GM12865 (cell line): ENCODE data around the gene HAPLN3.

Experiments
- DNase-seq: peaks from one replicate; pipeline ENCODE4 v3.0.0; 2010; ENCODE audit warnings: low read depth
- H3K4me3 ChIP-seq: 2 replicates; pipeline ENCODE4 v1.5.1; 2011; ENCODE audit warnings: mild to moderate bottlenecking, low read depth, low read length, control low read depth
- TF ChIP-seq, protein P1 (sequence below): IDR thresholded peaks from 2 replicates; pipeline ENCODE4 v1.5.1; 2011; ENCODE audit warnings: low read length, control low read depth, low read depth, inconsistent platforms; ENCODE audit not compliant: insufficient read depth; ENCODE audit errors: missing control alignments

Gene HAPLN3

DNA sequence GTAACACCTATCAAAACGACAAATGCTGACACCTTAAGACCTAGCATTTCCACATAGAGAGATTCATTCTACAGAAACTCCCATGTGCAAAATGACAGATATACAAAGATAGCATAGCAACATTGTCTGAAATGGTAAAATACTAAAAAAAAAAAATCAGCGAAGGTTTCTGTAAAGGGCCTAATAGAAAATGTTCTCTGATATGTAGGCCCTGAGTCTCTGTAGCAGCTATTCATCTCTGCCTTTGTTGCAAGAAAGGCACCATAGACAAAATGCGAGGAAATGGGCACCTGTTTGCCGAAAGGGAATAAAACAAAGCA, 18.5 kb upstream of the HAPLN3 start:
- no peak for DNase-seq
- TF ChIP-seq, protein P1, sequence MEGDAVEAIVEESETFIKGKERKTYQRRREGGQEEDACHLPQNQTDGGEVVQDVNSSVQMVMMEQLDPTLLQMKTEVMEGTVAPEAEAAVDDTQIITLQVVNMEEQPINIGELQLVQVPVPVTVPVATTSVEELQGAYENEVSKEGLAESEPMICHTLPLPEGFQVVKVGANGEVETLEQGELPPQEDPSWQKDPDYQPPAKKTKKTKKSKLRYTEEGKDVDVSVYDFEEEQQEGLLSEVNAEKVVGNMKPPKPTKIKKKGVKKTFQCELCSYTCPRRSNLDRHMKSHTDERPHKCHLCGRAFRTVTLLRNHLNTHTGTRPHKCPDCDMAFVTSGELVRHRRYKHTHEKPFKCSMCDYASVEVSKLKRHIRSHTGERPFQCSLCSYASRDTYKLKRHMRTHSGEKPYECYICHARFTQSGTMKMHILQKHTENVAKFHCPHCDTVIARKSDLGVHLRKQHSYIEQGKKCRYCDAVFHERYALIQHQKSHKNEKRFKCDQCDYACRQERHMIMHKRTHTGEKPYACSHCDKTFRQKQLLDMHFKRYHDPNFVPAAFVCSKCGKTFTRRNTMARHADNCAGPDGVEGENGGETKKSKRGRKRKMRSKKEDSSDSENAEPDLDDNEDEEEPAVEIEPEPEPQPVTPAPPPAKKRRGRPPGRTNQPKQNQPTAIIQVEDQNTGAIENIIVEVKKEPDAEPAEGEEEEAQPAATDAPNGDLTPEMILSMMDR, result no peak
- H3K4me3 ChIP-seq, result no peak overlapping the region

DNA sequence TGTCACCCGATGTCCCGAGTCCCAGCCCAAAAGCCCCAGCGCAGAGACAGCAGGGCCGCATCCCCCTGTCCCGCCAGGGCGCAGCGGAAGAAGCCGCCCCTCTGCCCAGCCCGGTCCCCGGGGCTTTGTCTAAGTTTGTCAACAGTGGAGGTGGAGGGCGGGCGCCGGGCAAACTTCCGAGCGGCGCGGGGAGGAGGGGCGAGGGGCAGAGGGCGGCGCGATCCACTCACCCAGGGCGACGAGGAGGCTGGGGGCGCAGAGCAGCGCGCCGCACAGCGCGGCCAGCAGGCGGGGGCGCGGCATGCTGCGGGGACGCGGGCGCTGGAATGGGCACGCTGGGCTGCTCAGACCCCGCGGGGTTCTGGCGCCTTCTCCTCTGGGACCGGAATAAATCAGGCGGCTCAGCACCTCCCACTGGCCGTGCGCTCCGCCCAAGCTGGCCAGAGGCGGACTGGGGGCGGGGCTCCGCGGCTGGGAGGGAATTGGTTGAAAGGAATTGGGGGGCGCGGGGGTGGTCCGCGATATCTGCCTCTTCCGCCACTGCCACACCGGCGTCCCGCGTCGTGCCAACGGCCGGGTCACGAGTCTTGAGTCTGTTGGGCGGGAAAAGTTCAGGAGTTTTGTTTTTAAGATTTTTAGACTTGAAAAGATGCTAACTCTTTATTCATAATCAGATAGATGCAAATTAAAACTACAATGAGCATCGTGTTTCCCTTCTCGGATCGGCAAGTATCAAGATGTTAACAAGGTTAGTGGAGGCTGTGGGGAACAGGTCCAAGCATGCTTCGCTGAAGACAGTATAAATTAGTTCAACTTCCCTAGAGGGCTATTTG, 17.9 kb upstream of the HAPLN3 start, which contains the start of gene MFGE8:
MFGE8 (minus strand) TSS at position 363 of the 833 bp plus-strand sequence; CDS start at position 303, 60 bp downstream.
- DNase-seq, result peak; percentile 57

DNA sequence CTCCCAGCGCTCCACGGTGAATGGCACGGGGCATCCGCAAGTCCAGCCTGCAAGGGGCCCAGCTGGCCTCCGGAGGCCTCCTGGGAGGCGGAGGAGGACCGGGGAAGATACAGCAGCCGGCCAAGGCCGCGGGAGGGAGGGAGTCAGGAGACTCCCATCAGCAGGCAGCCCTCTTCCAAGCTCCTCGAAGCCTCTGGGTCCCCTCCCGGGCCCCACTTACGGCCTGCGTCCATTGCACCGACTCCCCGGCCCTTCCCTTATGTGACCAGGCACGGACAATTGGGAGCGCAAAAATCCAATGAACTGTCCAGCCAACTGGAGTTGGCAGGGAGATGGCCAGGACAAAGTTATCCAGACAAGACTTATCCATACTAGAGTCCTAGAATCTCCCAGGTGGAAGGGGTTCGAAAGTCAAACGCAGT, 17.2 kb upstream of the HAPLN3 start:
- peak overlapping the region; percentile 51 for H3K4me3 ChIP-seq
- DNase-seq, result no peak
- TF ChIP-seq, protein P1, result no peak

More for the DNA sequence above, 17.9 kb upstream of the HAPLN3 start, which contains the start of gene MFGE8:
- H3K4me3 ChIP-seq, result peak within 1 kb of the TSS; percentile 51
- TF ChIP-seq, protein P1, result no peak

DNA sequence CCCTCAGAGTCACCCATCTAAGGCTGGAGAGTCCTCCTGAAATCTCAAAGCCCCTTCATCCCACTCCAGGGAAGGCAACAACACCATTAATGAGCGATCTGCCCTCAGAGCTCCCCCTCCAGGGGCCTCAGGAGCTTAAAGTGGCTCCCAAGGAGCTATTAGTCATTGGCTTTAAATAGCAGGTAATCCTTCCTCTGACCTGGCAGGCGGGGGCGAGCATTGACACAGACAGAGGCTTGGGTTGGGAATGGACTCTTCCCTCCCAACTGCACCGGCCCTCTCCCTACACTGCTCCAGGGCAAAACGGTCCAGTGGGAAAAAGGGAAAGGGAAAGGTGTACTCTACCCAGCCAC, 16.4 kb upstream of the HAPLN3 start:
- TF ChIP-seq, protein P1, result no peak
- no peak overlapping the region for H3K4me3 ChIP-seq
- DNase-seq, result no peak

DNA sequence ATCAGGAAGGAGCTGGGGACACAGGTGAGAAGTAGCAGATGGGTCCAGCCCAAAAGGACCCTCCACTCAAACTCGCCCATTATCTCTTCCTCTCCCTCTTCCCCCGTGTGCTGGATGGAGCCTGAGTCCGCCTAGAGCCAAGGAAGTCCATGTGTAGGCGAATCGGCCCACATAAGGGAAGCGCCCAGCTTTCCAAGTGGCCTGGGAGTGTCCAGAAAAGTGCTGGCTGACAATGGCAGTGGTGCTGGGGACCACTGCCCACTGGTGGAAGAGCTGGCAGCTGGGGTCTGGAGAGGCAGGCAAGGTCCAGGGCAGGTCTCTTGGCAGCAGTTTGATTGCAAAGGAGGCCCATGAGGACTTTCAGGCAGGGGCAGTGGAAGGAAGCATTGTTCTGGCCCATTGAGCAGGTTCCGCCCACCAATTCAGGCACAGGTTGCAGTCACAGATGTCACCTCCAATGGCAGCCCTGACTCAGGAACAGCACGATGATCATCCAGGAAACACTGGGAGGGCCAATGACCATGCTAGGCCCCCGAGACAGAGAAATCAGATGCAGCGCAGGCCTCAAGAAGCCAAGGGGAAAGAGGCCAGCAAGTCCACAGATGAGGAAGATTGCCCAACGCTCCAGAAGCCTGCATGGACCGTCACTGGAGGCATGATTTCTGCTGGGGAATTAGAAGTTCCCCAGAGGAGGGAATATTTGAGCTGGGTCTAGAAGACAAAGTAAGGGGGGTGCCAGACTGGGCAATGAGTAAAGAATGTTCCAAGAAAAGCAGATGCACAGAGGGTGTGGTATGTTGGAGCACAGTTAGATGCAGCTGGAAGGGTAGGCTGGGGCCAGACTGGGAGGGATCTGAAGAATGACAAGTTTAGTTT, 14.8 kb upstream of the HAPLN3 start:
- H3K4me3 ChIP-seq, result no peak overlapping the region
- TF ChIP-seq, protein P1, result no peak
- no peak for DNase-seq

DNA sequence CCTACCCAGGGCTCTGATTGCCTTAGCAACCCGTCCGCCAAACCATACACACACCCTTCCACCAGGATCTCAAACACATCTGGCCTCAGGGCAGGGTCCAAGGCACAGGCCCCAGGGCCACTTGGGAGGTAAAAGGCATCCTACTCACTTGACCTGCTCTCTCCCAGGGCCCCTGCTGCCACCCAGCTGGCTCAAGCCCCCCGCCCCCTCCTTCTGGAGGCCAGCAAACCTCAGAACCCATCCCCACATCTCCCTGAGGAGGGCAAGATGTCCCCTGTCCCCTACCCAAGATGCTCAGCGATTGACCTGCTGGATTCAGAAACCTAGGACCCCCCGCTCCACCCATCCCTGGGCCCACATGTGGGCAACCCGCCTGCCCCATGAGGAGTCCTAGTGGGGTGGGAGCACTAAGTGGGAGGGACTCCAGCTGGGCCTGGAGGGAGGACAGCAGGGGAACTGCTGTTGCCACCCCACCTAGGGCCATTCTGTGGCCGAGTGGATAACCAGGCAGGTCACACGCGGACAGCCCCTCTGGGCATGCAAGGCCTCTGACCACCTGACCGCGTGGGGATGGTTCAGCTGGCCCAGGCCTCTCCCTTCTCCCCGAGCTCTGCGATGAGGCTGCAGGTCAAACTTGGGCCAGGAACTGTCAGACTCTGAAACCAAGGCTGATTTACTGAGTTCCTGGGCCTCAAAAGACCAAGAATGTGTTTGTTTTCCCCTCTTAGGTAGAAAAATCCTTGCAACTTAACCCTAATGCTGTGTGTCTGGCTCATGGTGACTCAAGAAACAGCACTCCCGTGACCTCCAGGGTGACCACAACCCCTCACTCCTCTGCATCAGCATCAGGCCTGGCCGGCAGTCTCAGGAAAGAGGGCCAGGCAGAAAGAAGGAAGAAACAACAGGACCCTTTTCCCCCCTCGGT, 13.6 kb upstream of the HAPLN3 start:
- H3K4me3 ChIP-seq, result no peak overlapping the region
- TF ChIP-seq, protein P1, result no peak
- DNase-seq, result no peak
